ENCODE data around the gene ARL2BP.

DNA sequence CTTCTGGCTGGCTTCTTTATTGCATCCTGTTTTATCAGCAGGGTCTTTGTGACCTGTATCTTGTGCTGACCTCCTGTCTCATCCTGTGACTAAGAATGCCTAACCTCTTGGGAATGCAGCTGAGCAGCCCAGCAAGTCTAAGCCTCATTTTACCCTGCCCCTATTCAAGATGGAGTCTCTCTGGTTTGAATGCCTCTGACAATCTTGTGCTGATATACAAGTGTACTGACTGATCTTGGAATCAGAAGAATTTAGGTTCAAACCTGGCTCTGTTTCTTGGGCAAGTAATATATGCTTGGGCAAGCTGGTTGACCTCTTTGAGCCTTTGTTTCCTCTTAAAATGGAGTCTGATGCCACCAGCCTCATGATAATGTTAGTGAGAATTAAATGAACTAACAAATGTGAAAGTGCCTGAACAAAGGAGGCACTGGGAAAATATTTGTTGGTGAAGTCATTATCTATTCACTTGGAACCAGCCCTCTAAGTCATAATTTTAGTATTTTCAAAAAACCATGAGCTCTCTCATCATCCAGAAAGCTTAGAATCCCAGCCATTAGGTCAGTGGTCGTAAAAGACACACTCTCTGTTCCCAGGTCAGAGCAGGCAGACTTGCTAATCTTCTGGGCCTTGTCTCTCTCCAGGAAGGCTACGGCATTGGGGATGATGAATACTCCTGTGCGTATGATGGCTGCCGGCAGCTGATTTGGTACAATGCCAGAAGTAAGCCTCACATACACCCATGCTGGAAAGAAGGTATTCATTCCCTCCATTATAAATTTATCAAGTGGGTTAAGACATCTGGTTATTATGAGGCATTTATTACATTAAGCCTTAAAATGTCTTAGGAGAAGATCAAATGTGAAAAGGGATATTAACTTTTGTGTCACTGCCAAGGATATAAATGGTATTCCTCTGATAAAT is 18.1 kb upstream of the ARL2BP start:
- TF ChIP-seq, protein P1, sequence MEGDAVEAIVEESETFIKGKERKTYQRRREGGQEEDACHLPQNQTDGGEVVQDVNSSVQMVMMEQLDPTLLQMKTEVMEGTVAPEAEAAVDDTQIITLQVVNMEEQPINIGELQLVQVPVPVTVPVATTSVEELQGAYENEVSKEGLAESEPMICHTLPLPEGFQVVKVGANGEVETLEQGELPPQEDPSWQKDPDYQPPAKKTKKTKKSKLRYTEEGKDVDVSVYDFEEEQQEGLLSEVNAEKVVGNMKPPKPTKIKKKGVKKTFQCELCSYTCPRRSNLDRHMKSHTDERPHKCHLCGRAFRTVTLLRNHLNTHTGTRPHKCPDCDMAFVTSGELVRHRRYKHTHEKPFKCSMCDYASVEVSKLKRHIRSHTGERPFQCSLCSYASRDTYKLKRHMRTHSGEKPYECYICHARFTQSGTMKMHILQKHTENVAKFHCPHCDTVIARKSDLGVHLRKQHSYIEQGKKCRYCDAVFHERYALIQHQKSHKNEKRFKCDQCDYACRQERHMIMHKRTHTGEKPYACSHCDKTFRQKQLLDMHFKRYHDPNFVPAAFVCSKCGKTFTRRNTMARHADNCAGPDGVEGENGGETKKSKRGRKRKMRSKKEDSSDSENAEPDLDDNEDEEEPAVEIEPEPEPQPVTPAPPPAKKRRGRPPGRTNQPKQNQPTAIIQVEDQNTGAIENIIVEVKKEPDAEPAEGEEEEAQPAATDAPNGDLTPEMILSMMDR (conservative IDR thresholded peaks at IDR 0.05; ENCODE audit: low read length), result no peak
- no peak for TF ChIP-seq EZH2phosphoT487 (IDR thresholded peaks at IDR 0.05; ENCODE audit: borderline replicate concordance, low read depth, low read length)

All from OCI-LY7 (cell line).